ENCODE results near the gene LINGO3.

Gene LINGO3

GRCh38 chr19:2339644-2340310 is 31.8 kb upstream of the LINGO3 start:
- no peak for DNase-seq

GRCh38 chr19:2338751-2339643 is 31.0 kb upstream of the LINGO3 start:
- DNase-seq = no peak

- no peak for DNase-seq
These were observed 30.2 kb upstream of the LINGO3 start for GRCh38 chr19:2338055-2338615.

- DNase-seq = no peak
These were observed 29.4 kb upstream of the LINGO3 start for GRCh38 chr19:2337329-2337707.

GRCh38 chr19:2336528-2337328 is 28.8 kb upstream of the LINGO3 start:
- no peak for DNase-seq

- no peak for DNase-seq
These were observed 27.9 kb upstream of the LINGO3 start for GRCh38 chr19:2335848-2336247.

- no peak for DNase-seq
These were observed 27.3 kb upstream of the LINGO3 start for GRCh38 chr19:2334986-2335846.

- DNase-seq = no peak
These were observed 26.5 kb upstream of the LINGO3 start for GRCh38 chr19:2334426-2334825.

GRCh38 chr19:2333807-2334211 is 25.9 kb upstream of the LINGO3 start:
- no peak for DNase-seq

- DNase-seq = no peak
These were observed 25.3 kb upstream of the LINGO3 start for GRCh38 chr19:2333027-2333806.

- no peak for DNase-seq
These were observed 24.5 kb upstream of the LINGO3 start for GRCh38 chr19:2332341-2333026.

- DNase-seq = no peak
These were observed 23.8 kb upstream of the LINGO3 start for GRCh38 chr19:2331601-2332246.

GRCh38 chr19:2330632-2331284 is 22.8 kb upstream of the LINGO3 start:
- DNase-seq = no peak

- DNase-seq = no peak
These were observed 22.3 kb upstream of the LINGO3 start for GRCh38 chr19:2330255-2330631.

- no peak for DNase-seq
These were observed 21.6 kb upstream of the LINGO3 start for GRCh38 chr19:2329501-2329916.

- no peak for DNase-seq
These were observed 21.2 kb upstream of the LINGO3 start for GRCh38 chr19:2329149-2329478.

GRCh38 chr19:2328401-2329148 is 20.6 kb upstream of the LINGO3 start, which contains the start of the genes LSM7 and SPPL2B:
Gene LSM7, minus strand, starts transcription at chr19:2328586. Its CDS starts 20 bp downstream, at chr19:2328566.
Gene SPPL2B, plus strand, starts transcription at chr19:2328684. Its CDS starts 26 bp downstream, at chr19:2328710.
- peak; percentile 71 for DNase-seq

- DNase-seq = peak; percentile 17
These were observed 19.9 kb upstream of the LINGO3 start for GRCh38 chr19:2327773-2328400.
